HG02678 (cell line): ENCODE measurements around the gene FAM98A.

Source experiments
- ATAC-seq: cut with Tn5 transposase; IDR thresholded peaks from one replicate; pipeline ENCODE4 v1.9.1; 2021; ENCODE audit warnings: mild to moderate bottlenecking, moderate library complexity; ENCODE audit not compliant: unreplicated experiment

FAM98A gene

GRCh38 chr2:33598561-33599174, 431 bp downstream of the FAM98A start:
- peak; percentile 51 for ATAC-seq

GRCh38 chr2:33597026-33597425, 2.1 kb downstream of the FAM98A start:
- ATAC-seq = no peak

- no peak for ATAC-seq
Observed at GRCh38 chr2:33595385-33595784, 3.7 kb downstream of the FAM98A start.

GRCh38 chr2:33589444-33589843, 9.7 kb downstream of the FAM98A start:
- ATAC-seq = no peak

GRCh38 chr2:33588232-33588631, 10.9 kb downstream of the FAM98A start:
- ATAC-seq = no peak

GRCh38 chr2:33586766-33587165, 12.3 kb downstream of the FAM98A start:
- ATAC-seq = no peak

GRCh38 chr2:33583194-33583938, 15.7 kb downstream of the FAM98A start:
- peak; percentile 63 for ATAC-seq

GRCh38 chr2:33581872-33582271, 17.2 kb downstream of the FAM98A start:
- ATAC-seq = no peak

- ATAC-seq = no peak
Observed at GRCh38 chr2:33579227-33579626, 19.9 kb downstream of the FAM98A start.

- ATAC-seq = no peak
Observed at GRCh38 chr2:33577668-33578067, 21.4 kb downstream of the FAM98A start.

- no peak for ATAC-seq
Observed at GRCh38 chr2:33577084-33577483, 22.0 kb downstream of the FAM98A start.

GRCh38 chr2:33573657-33574056, 25.4 kb downstream of the FAM98A start:
- no peak for ATAC-seq

- ATAC-seq = no peak
Observed at GRCh38 chr2:33570681-33571080, 28.4 kb downstream of the FAM98A start.

GRCh38 chr2:33561872-33562271, 37.2 kb downstream of the FAM98A start:
- no peak for ATAC-seq

GRCh38 chr2:33560017-33560416, 39.1 kb downstream of the FAM98A start:
- ATAC-seq = no peak

GRCh38 chr2:33559328-33559727, 39.8 kb downstream of the FAM98A start:
- no peak for ATAC-seq

- ATAC-seq = no peak
Observed at GRCh38 chr2:33555681-33556080, 43.4 kb downstream of the FAM98A start.

- no peak for ATAC-seq
Observed at GRCh38 chr2:33552758-33553461, 46.2 kb downstream of the FAM98A start.

GRCh38 chr2:33550206-33550605, 48.9 kb downstream of the FAM98A start:
- ATAC-seq = no peak

- ATAC-seq = no peak
Observed at GRCh38 chr2:33541243-33541642, 57.9 kb downstream of the FAM98A start.

- ATAC-seq = no peak
Observed at GRCh38 chr2:33535421-33535820, 63.7 kb downstream of the FAM98A start.
